ENCODE measurements around the gene TMEM94. TPM values are rescaled to one million over a fixed set of nuclear protein-coding genes. Genes with fewer than 3 reads are reported as not detected.

The TMEM94 gene
- total and polyA plus RNA-seq, 9 of the 15 experiments (the other 6 are each of a cell fraction or from before 2014, with no cell fraction given), result 0.35 to 48.1 (median 14.4) TPM

- TF ChIP-seq, protein P1, sequence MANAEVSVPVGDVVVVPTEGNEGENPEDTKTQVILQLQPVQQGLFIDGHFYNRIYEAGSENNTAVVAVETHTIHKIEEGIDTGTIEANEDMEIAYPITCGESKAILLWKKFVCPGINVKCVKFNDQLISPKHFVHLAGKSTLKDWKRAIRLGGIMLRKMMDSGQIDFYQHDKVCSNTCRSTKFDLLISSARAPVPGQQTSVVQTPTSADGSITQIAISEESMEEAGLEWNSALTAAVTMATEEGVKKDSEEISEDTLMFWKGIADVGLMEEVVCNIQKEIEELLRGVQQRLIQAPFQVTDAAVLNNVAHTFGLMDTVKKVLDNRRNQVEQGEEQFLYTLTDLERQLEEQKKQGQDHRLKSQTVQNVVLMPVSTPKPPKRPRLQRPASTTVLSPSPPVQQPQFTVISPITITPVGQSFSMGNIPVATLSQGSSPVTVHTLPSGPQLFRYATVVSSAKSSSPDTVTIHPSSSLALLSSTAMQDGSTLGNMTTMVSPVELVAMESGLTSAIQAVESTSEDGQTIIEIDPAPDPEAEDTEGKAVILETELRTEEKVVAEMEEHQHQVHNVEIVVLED (CRISPR knock-in tag; IDR thresholded peaks at IDR 0.05), result 0 out of 2 replicates have a peak, but pooled peaks have one; percentile 32
- peak; percentile 66; the same call in 1 of the 2 replicates for TF ChIP-seq CREM (IDR thresholded peaks at IDR 0.05; ENCODE audit: low read depth)
- TF ChIP-seq RBM15 (IDR thresholded peaks at IDR 0.05; ENCODE audit: insufficient read depth, low read length), result no peak
- TF ChIP-seq ELF1 (tag; IDR thresholded peaks at IDR 0.05), result no peak; the same call in 1 of the 2 replicates
- TF ChIP-seq HMGXB4 (CRISPR knock-in tag; IDR thresholded peaks at IDR 0.05), result peak; percentile 83; the same call in 1 of the 2 replicates
- no peak for TF ChIP-seq ZNF274 (IDR thresholded peaks at IDR 0.05; ENCODE audit: borderline replicate concordance, low read depth, low read length)
- TF ChIP-seq, protein P2, sequence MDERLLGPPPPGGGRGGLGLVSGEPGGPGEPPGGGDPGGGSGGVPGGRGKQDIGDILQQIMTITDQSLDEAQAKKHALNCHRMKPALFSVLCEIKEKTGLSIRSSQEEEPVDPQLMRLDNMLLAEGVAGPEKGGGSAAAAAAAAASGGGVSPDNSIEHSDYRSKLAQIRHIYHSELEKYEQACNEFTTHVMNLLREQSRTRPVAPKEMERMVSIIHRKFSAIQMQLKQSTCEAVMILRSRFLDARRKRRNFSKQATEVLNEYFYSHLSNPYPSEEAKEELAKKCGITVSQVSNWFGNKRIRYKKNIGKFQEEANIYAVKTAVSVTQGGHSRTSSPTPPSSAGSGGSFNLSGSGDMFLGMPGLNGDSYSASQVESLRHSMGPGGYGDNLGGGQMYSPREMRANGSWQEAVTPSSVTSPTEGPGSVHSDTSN (CRISPR knock-in tag; IDR thresholded peaks at IDR 0.05; ENCODE audit: low read depth), result no peak
- TF ChIP-seq, protein P2 (tag; conservative IDR thresholded peaks at IDR 0.05; ENCODE audit: low read depth), result no peak
- TF ChIP-seq MAFK (IDR thresholded peaks at IDR 0.05; ENCODE audit: low read length), result no peak
- TF ChIP-seq GATAD2B (IDR thresholded peaks at IDR 0.05; ENCODE audit: borderline replicate concordance), result no peak
- TF ChIP-seq RFX5 (IDR thresholded peaks at IDR 0.05; ENCODE audit: low read depth, low read length), result no peak
- peak; percentile 63; the same call in 1 of the 2 replicates for TF ChIP-seq L3MBTL2 (IDR thresholded peaks at IDR 0.05)
- TF ChIP-seq, protein P3, sequence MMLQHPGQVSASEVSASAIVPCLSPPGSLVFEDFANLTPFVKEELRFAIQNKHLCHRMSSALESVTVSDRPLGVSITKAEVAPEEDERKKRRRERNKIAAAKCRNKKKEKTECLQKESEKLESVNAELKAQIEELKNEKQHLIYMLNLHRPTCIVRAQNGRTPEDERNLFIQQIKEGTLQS (IDR thresholded peaks at IDR 0.05), result no peak
- TF ChIP-seq, protein P3 (CRISPR knock-in tag; conservative IDR thresholded peaks at IDR 0.05), result no peak
- TF ChIP-seq RBFOX2 (IDR thresholded peaks at IDR 0.05; ENCODE audit: low read depth, low read length), result peak; percentile 71
- TF ChIP-seq SRSF3 (IDR thresholded peaks at IDR 0.05; ENCODE audit: insufficient read depth, low read length), result no peak
- TF ChIP-seq GABPA (tag; conservative IDR thresholded peaks at IDR 0.05; ENCODE audit: low read depth), result peak; percentile 19; the same call in 1 of the 2 replicates
- TF ChIP-seq FOSL1 (tag; conservative IDR thresholded peaks at IDR 0.05), result 0 out of 2 replicates have a peak, but pooled peaks have one; percentile 23
Observed at GRCh38 chr17:75524970-75525805, 68.8 kb downstream of the TMEM94 start, which contains the start of gene LLGL2 (continued).
